H9 (cell line): ENCODE results near the gene MAP3K5. TPM values are rescaled to one million over a fixed set of nuclear protein-coding genes. Genes with fewer than 3 reads are reported as not detected.

ENCODE experiments used
- DNase-seq: peaks from one replicate; pipeline ENCODE4 v3.0.0-alpha.2; 2017
- H2AFZ ChIP-seq: one replicate; pipeline ENCODE4 v1.6.1; 2013; ENCODE audit warnings: mild to moderate bottlenecking, low read length, control low read depth, moderate library complexity
- H2AK5ac ChIP-seq: 2 replicates; pipeline ENCODE4 v1.6.1; 2013; ENCODE audit warnings: low read length, control low read depth, mixed read lengths; ENCODE audit not compliant: insufficient read length
- H2BK120ac ChIP-seq: one replicate; pipeline ENCODE4 v1.6.1; 2013; ENCODE audit warnings: low read depth, mild to moderate bottlenecking, low read length, control low read depth, inconsistent platforms; ENCODE audit not compliant: poor library complexity, severe bottlenecking
- H2BK12ac ChIP-seq: 2 replicates; pipeline ENCODE4 v1.6.1; 2013; ENCODE audit warnings: low read length, control low read depth, mixed read lengths, low read depth; ENCODE audit not compliant: insufficient read length
- H2BK15ac ChIP-seq: 2 replicates; pipeline ENCODE4 v1.6.1; 2013; ENCODE audit warnings: low read depth, low read length, control low read depth
- H2BK20ac ChIP-seq: one replicate; pipeline ENCODE4 v1.6.1; 2013; ENCODE audit warnings: low read depth, mild to moderate bottlenecking, low read length, control low read depth, inconsistent platforms; ENCODE audit not compliant: poor library complexity, severe bottlenecking
- H2BK5ac ChIP-seq: 2 replicates; pipeline ENCODE4 v1.6.1; 2013; ENCODE audit warnings: low read length, control low read depth, mixed read lengths; ENCODE audit not compliant: insufficient read length
- H3K14ac ChIP-seq: 2 replicates; pipeline ENCODE4 v1.6.1; 2013; ENCODE audit warnings: low read length, control low read depth; ENCODE audit not compliant: insufficient read depth
- H3K18ac ChIP-seq: 2 replicates; pipeline ENCODE4 v1.6.1; 2013; ENCODE audit warnings: low read depth, mild to moderate bottlenecking, mixed read lengths, low read length, control low read depth; ENCODE audit not compliant: insufficient read length
- H3K23ac ChIP-seq: 2 replicates; pipeline ENCODE4 v1.6.1; 2013; ENCODE audit warnings: low read length, control low read depth, mixed read lengths, low read depth; ENCODE audit not compliant: insufficient read length
- H3K23me2 ChIP-seq: 2 replicates; pipeline ENCODE4 v1.6.1; 2013; ENCODE audit warnings: low read depth, mild to moderate bottlenecking, mixed read lengths, low read length, control low read depth; ENCODE audit not compliant: insufficient read length, poor library complexity, severe bottlenecking
- H3K27ac ChIP-seq: 2 replicates; pipeline ENCODE4 v1.5.1; 2013; ENCODE audit warnings: low read length, control low read depth, mixed read lengths, low read depth; ENCODE audit not compliant: insufficient read length
- H3K27me3 ChIP-seq: 2 replicates; pipeline ENCODE4 v1.6.1; 2013; ENCODE audit warnings: low read length, control low read depth, inconsistent platforms; ENCODE audit not compliant: insufficient read depth
- H3K4ac ChIP-seq: 2 replicates; pipeline ENCODE4 v1.6.1; 2013; ENCODE audit warnings: low read depth, mild to moderate bottlenecking, control low read depth, inconsistent platforms, low read length, moderate library complexity
- H3K4me1 ChIP-seq: 2 replicates; pipeline ENCODE4 v1.6.1; 2013; ENCODE audit warnings: low read length, control low read depth, inconsistent platforms; ENCODE audit not compliant: insufficient read depth
- H3K4me2 ChIP-seq: 2 replicates; pipeline ENCODE4 v1.6.1; 2013; ENCODE audit warnings: low read length, control low read depth, mixed read lengths; ENCODE audit not compliant: insufficient read length, insufficient read depth
- H3K56ac ChIP-seq: 2 replicates; pipeline ENCODE4 v1.6.1; 2013; ENCODE audit warnings: low read depth, mild to moderate bottlenecking, mixed read lengths, low read length, control low read depth; ENCODE audit not compliant: insufficient read length
- H3K79me1 ChIP-seq: 2 replicates; pipeline ENCODE4 v1.6.1; 2013; ENCODE audit warnings: low read depth, mild to moderate bottlenecking, moderate library complexity, low read length, control low read depth, inconsistent platforms; ENCODE audit not compliant: insufficient read depth, poor library complexity, severe bottlenecking
- H3K79me2 ChIP-seq: 2 replicates; pipeline ENCODE4 v1.6.1; 2013; ENCODE audit warnings: low read length, control low read depth, inconsistent platforms; ENCODE audit not compliant: insufficient read depth
- H3K9ac ChIP-seq: 2 replicates; pipeline ENCODE4 v1.6.1; 2013; ENCODE audit warnings: low read length, control low read depth, mixed read lengths; ENCODE audit not compliant: insufficient read length; ENCODE audit errors: extremely low read depth
- H3K9me3 ChIP-seq: one replicate; pipeline ENCODE4 v1.6.1; 2013; ENCODE audit warnings: low read depth, low read length, inconsistent platforms; ENCODE audit not compliant: control insufficient read depth
- H3T11ph ChIP-seq: one replicate; pipeline ENCODE4 v1.6.1; 2013; ENCODE audit warnings: mild to moderate bottlenecking, low read length, control low read depth, inconsistent platforms
- H4K20me1 ChIP-seq: one replicate; pipeline ENCODE4 v1.6.1; 2013; ENCODE audit not compliant: control insufficient read depth, insufficient read length, insufficient read depth
- H4K5ac ChIP-seq: 2 replicates; pipeline ENCODE4 v1.6.1; 2013; ENCODE audit warnings: low read depth, mild to moderate bottlenecking, mixed read lengths, low read length, control low read depth; ENCODE audit not compliant: insufficient read length
- H4K8ac ChIP-seq: replicated peaks from 2 replicates; pipeline ENCODE4 v1.6.1; 2013; ENCODE audit warnings: low read length, control low read depth, mixed read lengths, low read depth; ENCODE audit not compliant: insufficient read length
- H4K91ac ChIP-seq: 2 replicates; pipeline ENCODE4 v1.6.1; 2013; ENCODE audit warnings: low read depth, mild to moderate bottlenecking, moderate library complexity, mixed read lengths, low read length, control low read depth; ENCODE audit not compliant: insufficient read length
- H3K27ac Mint-ChIP-seq, 3 experiments: 2 replicates in 2 of 3; 3 replicates in 1 of 3; pipeline ENCODE4 v1.8.0; 2020 to 2021; ENCODE audit warnings: mixed read lengths in 3 of 3, mild to moderate bottlenecking in 1 of 3, moderate library complexity in 1 of 3
- H3K27me3 Mint-ChIP-seq: 2 replicates; pipeline ENCODE4 v1.8.0; 2021; ENCODE audit warnings: low read depth, mild to moderate bottlenecking, moderate library complexity, mixed read lengths
- H3K36me3 Mint-ChIP-seq, 3 experiments: 2 replicates in 2 of 3; 3 replicates in 1 of 3; pipeline ENCODE4 v1.8.0; 2020 to 2021; ENCODE audit warnings: low read depth in 3 of 3, mixed read lengths in 3 of 3; ENCODE audit not compliant: insufficient read depth in 1 of 3
- H3K4me1 Mint-ChIP-seq, 2 experiments: 2 replicates each; pipeline ENCODE4 v1.8.0; 2020; ENCODE audit warnings: mixed read lengths in 2 of 2
- H3K4me3 Mint-ChIP-seq, 2 experiments: 2 replicates in 1 of 2; 3 replicates in 1 of 2; pipeline ENCODE4 v1.8.0; 2020 to 2021; ENCODE audit warnings: mild to moderate bottlenecking in 2 of 2, mixed read lengths in 2 of 2, moderate library complexity in 1 of 2
- H3K9me3 Mint-ChIP-seq, 2 experiments: 2 replicates in 1 of 2; 3 replicates in 1 of 2; pipeline ENCODE4 v1.8.0; 2020; ENCODE audit warnings: mild to moderate bottlenecking in 2 of 2, mixed read lengths in 2 of 2, moderate library complexity in 1 of 2
- CTCF ChIP-seq: fragments of 200-600 bp; sonication (generic); conservative IDR thresholded peaks from 3 replicates; pipeline ENCODE4 v1.8.0; 2021; ENCODE audit warnings: antibody characterized with exemption, mild to moderate bottlenecking
- total RNA-seq: library from RNA; stranded (reverse); gene quantifications from 2 replicates; pipeline ENCODE4 v1.2.1, GENCODE V29; 2021

MAP3K5 gene
- total RNA-seq, 1 experiment from 2014 or later: 1.6 TPM

- Mint-ChIP-seq H3K9me3 (no peaks in the 10 kb centered on the region), H3K27me3 (no peaks in the 10 kb centered on the region; the same call in none of the 2 replicates), H3K36me3 (0 out of 7 replicates have a peak, but pooled peaks cover 0 to 2% (median 0%) of the 10 kb centered on the region in 3 experiments), H3K27ac (no peak overlapping the region), H3K4me1 (peaks cover 4 to 10% of the 10 kb centered on the region in 2 experiments), H3K4me3 (no peak overlapping the region)
- H3K4ac ChIP-seq: no peak overlapping the region
- H4K91ac ChIP-seq: no peak overlapping the region
- no peak overlapping the region for H3T11ph ChIP-seq
- H2BK12ac ChIP-seq: no peak overlapping the region
- no peak overlapping the region for H2AK5ac ChIP-seq
- no peak overlapping the region for H2BK20ac ChIP-seq
- no peaks in the 10 kb centered on the region for H3K79me2 ChIP-seq
- H4K8ac ChIP-seq: no peak overlapping the region
- H3K23ac ChIP-seq: no peak overlapping the region
- H3K4me2 ChIP-seq: no peak overlapping the region
- H3K27ac ChIP-seq: no peak overlapping the region
- no peak overlapping the region for H3K18ac ChIP-seq
- no peak overlapping the region for H2BK5ac ChIP-seq
- no peak for TF ChIP-seq CTCF
- H3K56ac ChIP-seq: no peak overlapping the region
- H2BK15ac ChIP-seq: no peak overlapping the region
- H3K9ac ChIP-seq: no peak overlapping the region
- H2AFZ ChIP-seq: no peak overlapping the region
- H3K9me3 ChIP-seq: no peaks in the 10 kb centered on the region
- no peaks in the 10 kb centered on the region for H3K79me1 ChIP-seq
- no peak overlapping the region for H3K14ac ChIP-seq
- no peaks in the 10 kb centered on the region for H3K23me2 ChIP-seq
- DNase-seq: no peak
- no peaks in the 10 kb centered on the region for H3K4me1 ChIP-seq
- H3K27me3 ChIP-seq: no peaks in the 10 kb centered on the region
- no peaks in the 10 kb centered on the region for H4K20me1 ChIP-seq
- H4K5ac ChIP-seq: no peak overlapping the region
- H2BK120ac ChIP-seq: no peak overlapping the region
These were observed 167.9 kb downstream of the MAP3K5 start for GRCh38 chr6:136624347-136624746.
